Neural cell (in vitro differentiated cells): Measurements from ENCODE around the gene SHISAL1. TPM values are rescaled to one million over a fixed set of nuclear protein-coding genes. Genes with fewer than 3 reads are reported as not detected.

ENCODE experiments used
- H2AFZ ChIP-seq: fragments of 200-600, 300-800 bp; sonication (generic), shearing (Covaris generic); 2 replicates; pipeline ENCODE4 v1.6.0; 2014; ENCODE audit warnings: low read depth, mild to moderate bottlenecking, antibody characterized with exemption, low read length, moderate library complexity
- H3F3A ChIP-seq: fragments of 200-600 bp; shearing (Covaris generic); 2 replicates; pipeline ENCODE4 v1.6.1; 2016; ENCODE audit warnings: mild to moderate bottlenecking, moderate library complexity, mixed read lengths, antibody characterized with exemption, low read length; ENCODE audit not compliant: insufficient read depth, poor library complexity, severe bottlenecking
- H3K27ac ChIP-seq: fragments of 200-600, 300-800 bp; sonication (generic), shearing (Covaris generic); 2 replicates; pipeline ENCODE4 v1.5.1; 2014; ENCODE audit warnings: mild to moderate bottlenecking, low read length, moderate library complexity
- H3K27me3 ChIP-seq: fragments of 300-800, 200-600 bp; sonication (generic), shearing (Covaris generic); 2 replicates; pipeline ENCODE4 v1.6.0; 2014; ENCODE audit warnings: mild to moderate bottlenecking, low read depth, low read length, moderate library complexity; ENCODE audit not compliant: insufficient read depth
- H3K36me3 ChIP-seq: fragments of 300-800, 200-600 bp; sonication (generic), shearing (Covaris generic); 2 replicates; pipeline ENCODE4 v1.5.1; 2014; ENCODE audit warnings: mild to moderate bottlenecking, antibody characterized with exemption, low read length, moderate library complexity; ENCODE audit not compliant: insufficient read depth
- H3K4me2 ChIP-seq: fragments of 300-800, 200-600 bp; sonication (generic), shearing (Covaris generic); 2 replicates; pipeline ENCODE4 v1.6.0; 2014; ENCODE audit warnings: mild to moderate bottlenecking, low read length
- H3K4me3 ChIP-seq: fragments of 300-800, 200-600 bp; sonication (generic), shearing (Covaris generic); 2 replicates; pipeline ENCODE4 v1.5.1; 2014; ENCODE audit warnings: mild to moderate bottlenecking, low read length, moderate library complexity
- H3K79me2 ChIP-seq: fragments of 200-600 bp; shearing (Covaris generic); replicated peaks from 2 replicates; pipeline ENCODE4 v1.6.0; 2014; ENCODE audit warnings: mild to moderate bottlenecking, low read length, moderate library complexity; ENCODE audit not compliant: insufficient read depth
- H3K9ac ChIP-seq: fragments of 300-800, 200-600 bp; sonication (generic), shearing (Covaris generic); 2 replicates; pipeline ENCODE4 v1.6.1; 2016; ENCODE audit warnings: mild to moderate bottlenecking, low read length, mixed read lengths
- H3K9me2 ChIP-seq: fragments of 200-600 bp; shearing (Covaris generic); 2 replicates; pipeline ENCODE4 v1.6.1; 2016; ENCODE audit warnings: mild to moderate bottlenecking, low read length, mixed read lengths; ENCODE audit not compliant: insufficient read depth
- H3K9me3 ChIP-seq: fragments of 200-600, 300-800 bp; sonication (generic), shearing (Covaris generic); 2 replicates; pipeline ENCODE4 v1.6.1; 2016; ENCODE audit warnings: mild to moderate bottlenecking, mixed run types, low read length, moderate library complexity, mixed read lengths
- H4K20me1 ChIP-seq: fragments of 200-600 bp; shearing (Covaris generic); 2 replicates; pipeline ENCODE4 v1.6.1; 2016; ENCODE audit warnings: mild to moderate bottlenecking, mixed run types; ENCODE audit not compliant: insufficient read depth
- CTCF ChIP-seq: fragments of 450-650 bp; IDR thresholded peaks from 2 replicates; pipeline ENCODE4 v1.5.1; 2014; ENCODE audit warnings: antibody characterized with exemption, mild to moderate bottlenecking, moderate library complexity; ENCODE audit not compliant: poor library complexity, severe bottlenecking
- EP300 ChIP-seq: fragments of 450-650 bp; conservative IDR thresholded peaks from 2 replicates; pipeline ENCODE4 v1.6.1; 2014; ENCODE audit warnings: antibody characterized with exemption, mild to moderate bottlenecking, moderate library complexity; ENCODE audit not compliant: poor library complexity, severe bottlenecking
- EZH2 ChIP-seq: fragments of 200-600, 300-800 bp; shearing (Covaris generic), sonication (generic); IDR thresholded peaks from 2 replicates; pipeline ENCODE4 v1.6.1; 2014; ENCODE audit warnings: antibody characterized with exemption, low read length, borderline replicate concordance, mild to moderate bottlenecking; ENCODE audit not compliant: insufficient read depth, poor library complexity, severe bottlenecking
- MXI1 ChIP-seq: fragments of 450-650 bp; conservative IDR thresholded peaks from 2 replicates; pipeline ENCODE4 v1.6.1; 2014; ENCODE audit warnings: antibody characterized with exemption, mild to moderate bottlenecking; ENCODE audit not compliant: poor library complexity, severe bottlenecking
- POLR2AphosphoS5 ChIP-seq: IDR thresholded peaks from 2 replicates; pipeline ENCODE4 v1.6.1; 2012
- RAD21 ChIP-seq: fragments of 450-650 bp; conservative IDR thresholded peaks from 2 replicates; pipeline ENCODE4 v1.6.1; 2014; ENCODE audit warnings: antibody characterized with exemption, mild to moderate bottlenecking, moderate library complexity
- REST ChIP-seq: IDR thresholded peaks from 2 replicates; pipeline ENCODE4 v1.6.1; 2012; ENCODE audit warnings: borderline replicate concordance
- SMC3 ChIP-seq: fragments of 450-650 bp; conservative IDR thresholded peaks from 2 replicates; pipeline ENCODE4 v1.6.1; 2014; ENCODE audit warnings: antibody characterized with exemption, mild to moderate bottlenecking, moderate library complexity; ENCODE audit not compliant: poor library complexity
- TAF1 ChIP-seq: IDR thresholded peaks from 2 replicates; pipeline ENCODE4 v1.6.1; 2012; ENCODE audit warnings: low read depth
- polyA plus RNA-seq: library from polyadenylated mRNA; depleted of rRNA; stranded (reverse); fragments of >200 nt; gene quantifications from 2 replicates; pipeline ENCODE4 v1.2.3, GENCODE V29; 2014

SHISAL1 gene
- polyA plus RNA-seq, 1 donor from 2014 or later: 15.4 TPM

GRCh38 chr22:44340271-44341239, 27.8 kb upstream of the SHISAL1 start:
- H3F3A ChIP-seq: no peaks in the 10 kb centered on the region

GRCh38 chr22:44338906-44339305, 26.2 kb upstream of the SHISAL1 start:
- Histone ChIP-seq H2AFZ (no peak overlapping the region), H3K4me2 (no peak overlapping the region), H3K9me2 (no peaks in the 10 kb centered on the region), H3K27ac (no peak overlapping the region), H3K36me3 (no peaks in the 10 kb centered on the region), H3K9me3 (no peaks in the 10 kb centered on the region), H3K9ac (no peak overlapping the region), H3K4me3 (no peak overlapping the region), H3F3A (no peaks in the 10 kb centered on the region), H3K79me2 (no peaks in the 10 kb centered on the region), H3K27me3 (no peaks in the 10 kb centered on the region), H4K20me1 (no peaks in the 10 kb centered on the region)
- no peak for TF ChIP-seq EZH2
- TF ChIP-seq CTCF: no peak
- TF ChIP-seq MXI1: no peak
- TF ChIP-seq SMC3: no peak
- TF ChIP-seq RAD21: no peak
- no peak for TF ChIP-seq EP300
- TF ChIP-seq REST: no peak
- no peak for TF ChIP-seq TAF1
- TF ChIP-seq POLR2AphosphoS5: no peak

More at GRCh38 chr22:44340271-44341239, 27.8 kb upstream of the SHISAL1 start:
- Histone ChIP-seq H3K4me2 (no peak overlapping the region), H3K4me3 (no peak overlapping the region), H3K9me2 (no peaks in the 10 kb centered on the region), H3K9ac (no peak overlapping the region), H2AFZ (no peak overlapping the region), H4K20me1 (no peaks in the 10 kb centered on the region), H3K27ac (no peak overlapping the region), H3K79me2 (no peaks in the 10 kb centered on the region), H3K36me3 (no peaks in the 10 kb centered on the region), H3K27me3 (no peaks in the 10 kb centered on the region), H3K9me3 (no peaks in the 10 kb centered on the region)
- TF ChIP-seq EZH2 (no peak), RAD21 (no peak), MXI1 (no peak), TAF1 (no peak), POLR2AphosphoS5 (no peak), CTCF (no peak), SMC3 (no peak), EP300 (no peak)
